ENCODE data around the gene ANK3.

The ANK3 gene

DNA sequence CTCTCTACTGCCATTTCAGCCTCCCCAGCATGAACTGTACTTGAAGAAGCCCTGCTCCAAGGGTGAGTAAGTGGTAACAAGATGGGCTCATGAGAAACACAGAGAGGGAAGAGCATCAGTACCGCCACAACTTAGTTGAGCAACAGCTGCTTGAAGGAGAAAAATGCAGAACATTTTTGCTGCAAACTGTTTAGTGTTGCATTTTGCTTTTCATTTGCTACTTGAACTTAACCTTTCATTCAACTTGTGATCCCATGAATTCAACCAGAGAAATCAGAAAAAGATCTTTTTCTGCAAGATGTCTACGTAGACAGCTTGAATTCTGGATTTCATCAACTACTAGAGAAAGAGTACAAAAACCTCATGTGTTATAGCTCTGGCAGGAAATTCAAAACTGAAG is 40.7 kb downstream of the ANK3 start:
- in situ Hi-C loops (cut with MboI; ENCODE audit: low sequenced_read_pairs), result no loop called here

DNA sequence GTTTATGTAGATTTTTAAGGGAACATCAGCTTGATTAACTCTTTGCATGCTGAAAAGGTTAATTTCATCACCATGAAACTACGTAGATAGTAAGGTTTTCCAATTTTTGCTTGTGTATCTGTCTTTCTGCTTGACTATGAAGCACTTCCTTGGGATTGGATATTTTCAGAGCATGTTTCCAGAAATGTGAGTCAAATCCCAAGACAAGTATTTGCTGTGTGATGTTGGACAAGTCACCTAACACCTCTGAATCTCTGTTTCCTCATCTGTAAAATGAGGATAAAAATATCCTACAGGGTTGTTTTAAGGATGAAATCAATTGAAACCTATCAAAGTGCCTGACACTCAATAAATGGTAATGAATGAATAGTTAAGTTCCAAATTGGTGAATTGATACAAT is 42.4 kb downstream of the ANK3 start:
- in situ Hi-C loops (cut with MboI; ENCODE audit: low sequenced_read_pairs), result no loop called here

DNA sequence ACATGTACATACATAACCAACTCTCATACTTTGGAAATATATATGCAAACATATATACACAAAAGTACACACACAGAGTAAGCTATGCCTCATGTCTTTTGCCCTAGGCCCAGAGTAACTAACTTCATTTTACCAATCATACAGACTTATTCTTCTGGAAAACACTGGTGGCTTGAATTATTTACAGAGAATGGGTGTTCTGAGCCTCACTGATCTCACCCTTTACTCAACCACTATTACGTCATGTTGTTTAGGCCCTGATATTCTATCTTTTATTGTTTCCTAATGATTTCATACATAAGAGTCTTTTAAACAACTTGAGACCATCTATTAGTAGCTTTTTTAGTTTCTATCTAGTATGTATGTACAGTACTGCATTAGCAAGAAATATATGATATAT is 43.0 kb downstream of the ANK3 start:
- in situ Hi-C loops (cut with MboI; ENCODE audit: low sequenced_read_pairs), result no loop called here

DNA sequence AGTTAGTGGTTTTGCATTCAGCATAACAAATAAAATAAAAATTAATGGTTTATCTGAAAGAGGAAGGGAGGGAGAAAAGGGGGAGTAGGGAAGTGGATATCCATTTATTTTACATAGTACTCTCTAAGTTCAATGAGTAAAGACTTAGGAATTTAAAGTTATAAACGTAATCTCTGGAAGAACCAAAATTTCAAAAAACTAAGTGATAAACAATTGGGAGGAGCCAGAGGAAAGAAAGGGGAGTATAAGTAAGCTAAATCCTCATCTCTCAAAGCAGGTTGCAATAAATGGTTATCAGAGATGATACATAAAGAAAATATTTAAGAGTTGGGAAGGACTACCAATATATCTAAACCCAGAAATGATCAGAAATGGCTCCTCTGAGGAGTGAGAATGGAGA is 46.4 kb downstream of the ANK3 start:
- in situ Hi-C loops (cut with MboI; ENCODE audit: low sequenced_read_pairs), result no loop called here

DNA sequence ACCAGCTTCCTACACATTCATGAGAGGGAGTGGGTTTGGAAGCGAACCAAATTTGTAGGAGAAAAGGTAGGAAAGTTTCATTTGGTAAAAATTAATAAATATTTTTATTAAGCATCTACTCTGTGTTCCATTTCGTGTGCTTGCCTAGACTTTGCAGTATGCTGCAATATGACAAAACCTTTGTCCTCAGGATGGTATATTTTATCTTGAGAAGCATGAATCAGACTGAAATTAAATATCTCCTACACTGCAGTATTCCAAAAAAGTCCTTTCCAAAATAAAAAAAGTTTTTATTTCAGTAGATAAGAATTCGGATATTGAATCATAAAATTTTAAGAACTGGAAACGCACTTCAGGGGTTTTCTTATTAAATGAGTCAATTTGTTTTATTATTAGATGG is 47.7 kb downstream of the ANK3 start:
- in situ Hi-C loops (cut with MboI; ENCODE audit: low sequenced_read_pairs), result no loop called here

DNA sequence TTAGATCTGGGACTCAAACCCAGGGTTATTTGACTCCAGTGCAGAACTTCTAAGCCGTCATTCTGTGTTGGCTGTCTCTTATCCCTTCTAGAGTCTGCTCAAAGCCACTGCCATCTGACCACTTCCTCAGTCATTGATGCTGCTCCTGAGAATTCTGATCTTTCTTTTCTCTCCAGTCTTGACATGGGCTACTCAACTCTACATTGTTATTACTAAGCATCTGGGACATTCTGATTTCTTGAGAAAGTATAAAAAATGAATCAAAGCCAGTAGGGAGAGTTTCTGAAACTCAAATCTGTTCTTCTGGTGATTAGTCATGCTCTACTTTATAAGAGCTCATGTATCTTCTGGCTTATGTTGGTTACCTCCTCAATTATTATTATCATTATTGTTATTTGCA is 48.7 kb downstream of the ANK3 start:
- in situ Hi-C loops (cut with MboI; ENCODE audit: low sequenced_read_pairs), result no loop called here

DNA sequence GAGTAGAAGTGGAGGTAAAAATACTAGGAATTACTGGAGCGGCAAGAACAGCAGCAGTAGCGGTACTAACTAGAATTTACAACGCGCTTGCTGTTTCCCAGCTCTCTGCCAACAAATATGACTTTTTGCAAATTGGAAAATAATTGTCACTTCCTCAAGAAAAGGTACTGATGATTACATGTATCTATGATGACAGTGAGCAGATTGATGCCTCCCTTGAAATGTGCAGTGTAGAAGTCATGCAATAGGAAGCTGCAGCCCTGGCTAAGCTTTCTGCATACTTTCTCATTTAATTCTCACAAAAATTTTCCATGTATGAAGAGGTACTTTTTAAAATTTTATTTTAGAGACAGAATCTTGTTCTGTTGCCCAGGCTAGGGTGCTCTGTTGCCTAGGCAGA is 49.9 kb downstream of the ANK3 start:
- in situ Hi-C loops (cut with MboI; ENCODE audit: low sequenced_read_pairs), result no loop called here

DNA sequence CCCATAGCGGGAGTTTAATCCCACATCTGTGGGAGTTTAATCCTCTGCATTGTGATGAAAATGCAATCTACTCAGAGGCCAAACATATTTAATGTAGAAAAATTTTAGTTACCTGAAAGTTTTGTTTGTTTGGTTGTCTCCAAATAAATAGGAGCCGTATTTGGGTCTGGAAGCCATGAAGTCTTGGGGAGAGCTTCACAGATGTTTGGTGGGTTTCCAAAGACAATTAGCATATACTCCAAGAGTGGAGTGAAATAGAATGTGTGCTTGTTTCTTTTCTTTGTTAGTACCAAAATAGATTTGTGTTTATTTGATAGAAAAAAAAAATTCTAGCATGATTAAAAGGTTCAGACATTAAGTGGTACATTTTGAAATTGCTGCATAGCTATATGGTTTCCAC is 50.9 kb downstream of the ANK3 start:
- in situ Hi-C loops (cut with MboI; ENCODE audit: low sequenced_read_pairs), result no loop called here

DNA sequence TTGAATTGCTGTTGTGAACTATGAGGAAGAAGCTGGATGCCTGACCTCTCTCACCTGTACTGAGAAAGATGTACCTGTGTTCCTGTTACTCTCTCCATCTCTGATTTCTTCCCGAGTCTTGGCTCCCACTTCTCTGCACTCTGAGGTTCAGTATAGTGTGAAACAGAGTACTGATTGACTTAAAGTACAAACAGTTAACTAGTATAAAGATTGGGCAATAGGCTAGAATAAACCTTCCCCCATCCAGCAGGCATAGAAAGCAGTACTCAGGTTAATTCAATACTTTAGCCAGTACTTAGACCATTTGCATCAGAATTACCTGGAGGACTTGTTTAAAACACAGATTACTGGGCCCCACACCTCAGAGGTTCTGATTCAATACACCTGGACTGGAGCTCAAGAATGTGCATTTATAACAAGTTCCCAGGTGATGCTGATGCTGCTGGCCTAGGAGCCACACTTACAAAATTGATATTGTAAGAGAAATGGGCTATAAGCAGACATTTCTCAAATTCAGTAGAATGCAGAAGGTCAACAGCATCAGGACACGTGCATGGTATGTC is 51.6 kb downstream of the ANK3 start:
- in situ Hi-C loops (cut with MboI; ENCODE audit: low sequenced_read_pairs), result no loop called here

DNA sequence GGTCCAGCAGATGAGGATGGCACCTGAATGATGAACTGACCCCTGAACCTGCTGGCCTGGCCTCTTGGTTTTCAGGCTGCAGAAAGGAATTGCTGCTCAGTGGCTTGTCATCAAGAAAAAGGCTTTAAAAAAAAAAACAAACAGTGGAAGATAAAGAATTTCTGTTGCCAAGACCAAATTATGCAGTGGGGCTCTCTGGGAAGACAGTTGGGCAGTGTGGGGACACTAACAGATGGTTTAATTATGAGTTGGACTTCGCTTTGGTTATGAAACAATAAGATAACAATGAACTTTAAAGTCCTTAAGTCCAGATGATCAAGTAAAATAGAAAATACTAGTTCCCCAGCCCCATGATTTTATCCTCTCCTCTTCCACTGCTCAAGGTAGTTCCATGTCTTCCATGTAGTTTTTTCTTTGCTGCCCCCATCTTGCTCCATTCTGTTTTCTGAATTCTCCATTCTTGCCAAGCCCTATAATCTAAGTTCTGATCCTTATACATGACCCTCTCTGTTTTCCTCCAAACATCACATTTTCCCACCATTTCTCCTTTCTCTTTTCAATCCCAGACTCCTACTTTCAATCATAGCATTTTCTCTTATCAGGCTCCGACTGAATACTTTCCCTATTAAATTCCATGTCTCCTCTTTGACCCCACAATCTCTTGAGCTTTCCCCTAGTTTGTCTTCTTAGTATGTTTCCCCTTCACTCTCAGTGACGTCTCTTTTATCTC is 52.6 kb downstream of the ANK3 start:
- in situ Hi-C loops (cut with MboI; ENCODE audit: low sequenced_read_pairs), result no loop called here

DNA sequence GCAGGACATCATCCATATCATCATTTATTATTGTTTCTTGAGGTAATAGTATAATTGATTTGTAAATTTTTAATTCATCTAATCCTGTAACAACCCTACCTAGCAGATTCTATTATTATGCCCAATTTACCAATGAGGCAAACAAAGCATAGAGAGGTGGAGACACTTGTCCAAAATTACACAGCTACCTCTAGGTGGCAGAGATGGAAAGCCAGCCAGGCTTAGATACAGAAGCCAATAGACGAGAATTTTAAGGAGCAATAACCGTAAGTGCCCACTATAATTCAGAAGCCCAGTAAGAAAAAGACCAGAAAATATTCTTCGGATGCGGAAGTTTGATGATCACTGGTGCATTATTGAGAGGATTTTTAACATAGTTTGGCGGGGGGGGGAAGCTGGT is 54.0 kb downstream of the ANK3 start:
- in situ Hi-C loops (cut with MboI; ENCODE audit: low sequenced_read_pairs), result no loop called here

DNA sequence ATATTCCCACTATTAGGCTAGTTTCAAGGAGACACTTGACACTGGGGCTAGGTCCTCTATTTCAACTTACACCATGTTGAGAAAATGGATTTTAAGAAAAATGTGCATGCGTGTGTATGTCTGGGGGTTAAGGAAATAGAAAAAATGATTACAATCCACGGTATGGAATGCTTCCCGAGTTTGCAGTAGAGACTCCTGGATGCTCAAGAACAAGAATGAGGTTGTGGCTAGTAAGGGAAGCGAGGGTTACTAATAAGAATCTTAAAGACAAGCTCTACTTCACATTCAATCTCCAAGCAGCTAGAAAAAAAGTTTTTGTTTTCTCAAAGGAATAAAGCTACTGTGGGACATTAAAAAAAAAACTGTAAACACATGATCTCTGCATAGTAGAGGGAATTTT is 54.7 kb downstream of the ANK3 start:
- in situ Hi-C loops (cut with MboI; ENCODE audit: low sequenced_read_pairs), result no loop called here

DNA sequence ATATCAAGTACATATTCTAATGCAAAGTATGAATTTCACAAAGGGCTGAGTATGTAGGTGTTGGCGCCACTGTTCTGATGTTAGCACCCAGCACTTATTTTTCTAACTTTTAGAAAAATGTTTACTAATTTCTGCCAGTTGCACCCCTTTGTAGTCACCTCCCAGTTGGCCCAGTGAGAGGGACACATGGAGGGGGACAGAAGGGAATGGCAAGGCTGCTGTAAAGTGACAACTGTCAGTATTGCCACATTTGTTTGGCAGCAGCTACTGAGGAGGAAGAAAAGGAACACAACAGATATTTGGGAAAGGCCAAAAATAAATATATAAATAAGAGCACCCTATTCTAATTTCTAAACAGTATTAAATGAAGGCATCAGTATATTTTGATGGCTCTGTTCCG is 57.3 kb downstream of the ANK3 start:
- in situ Hi-C loops (cut with MboI; ENCODE audit: low sequenced_read_pairs), result no loop called here

DNA sequence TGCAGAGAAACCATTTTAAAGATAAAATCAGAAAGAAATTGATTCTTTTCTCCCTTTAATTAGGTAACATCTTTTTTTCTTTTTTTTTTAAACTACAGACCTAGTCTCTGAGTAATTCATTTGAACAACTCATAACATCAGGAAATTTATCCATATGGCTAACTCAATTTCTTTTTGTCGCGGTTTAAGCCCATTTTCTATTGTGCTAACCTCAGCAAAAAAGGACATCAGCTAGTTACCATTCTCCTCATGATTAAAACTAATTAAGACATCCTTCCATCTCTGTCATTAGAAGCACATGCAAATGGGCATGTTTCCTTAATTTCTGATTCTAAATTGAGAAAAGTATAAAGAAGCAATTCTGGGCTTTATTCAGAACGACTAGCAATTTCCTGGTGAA is 57.8 kb downstream of the ANK3 start:
- in situ Hi-C loops (cut with MboI; ENCODE audit: low sequenced_read_pairs), result no loop called here

DNA sequence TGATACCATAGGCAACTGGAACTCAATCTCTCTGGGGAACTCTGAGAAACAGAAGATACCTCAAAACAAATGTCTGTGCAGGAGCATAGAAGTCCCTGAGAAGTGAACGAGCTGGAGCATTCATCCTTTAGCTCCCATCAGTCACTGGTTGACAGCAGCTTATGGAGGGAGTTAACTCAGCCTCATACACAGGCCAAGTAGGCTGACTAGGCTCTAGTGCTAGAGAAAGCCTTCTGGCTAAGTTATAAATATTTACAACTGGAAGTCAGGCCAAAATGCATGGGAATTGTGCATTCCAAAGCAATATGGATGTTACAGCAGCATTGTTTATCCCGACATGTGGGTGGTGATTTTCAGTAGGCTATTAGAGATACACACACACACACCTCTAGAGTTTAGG is 66.5 kb downstream of the ANK3 start:
- in situ Hi-C loops (cut with MboI; ENCODE audit: low sequenced_read_pairs), result no loop called here

DNA sequence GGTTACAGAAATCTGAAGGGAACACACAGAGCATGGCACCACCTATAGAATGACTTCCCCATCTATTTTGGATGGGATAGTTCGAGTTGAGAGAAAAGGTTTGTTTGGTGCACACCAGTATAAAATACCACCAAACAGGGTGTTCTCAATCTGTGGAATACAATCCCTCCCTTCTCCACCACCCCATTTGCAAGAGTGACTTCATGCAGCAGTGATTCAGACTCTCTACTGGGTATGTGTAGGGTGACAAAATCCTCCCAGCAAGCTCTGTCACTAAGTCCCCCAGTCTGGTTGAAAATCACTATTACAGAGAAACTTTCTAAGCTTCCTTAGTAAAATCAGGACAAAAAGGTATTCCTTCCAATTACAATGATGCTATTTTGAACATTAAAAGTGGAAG is 69.0 kb downstream of the ANK3 start:
- in situ Hi-C loops (cut with MboI; ENCODE audit: low sequenced_read_pairs), result no loop called here

DNA sequence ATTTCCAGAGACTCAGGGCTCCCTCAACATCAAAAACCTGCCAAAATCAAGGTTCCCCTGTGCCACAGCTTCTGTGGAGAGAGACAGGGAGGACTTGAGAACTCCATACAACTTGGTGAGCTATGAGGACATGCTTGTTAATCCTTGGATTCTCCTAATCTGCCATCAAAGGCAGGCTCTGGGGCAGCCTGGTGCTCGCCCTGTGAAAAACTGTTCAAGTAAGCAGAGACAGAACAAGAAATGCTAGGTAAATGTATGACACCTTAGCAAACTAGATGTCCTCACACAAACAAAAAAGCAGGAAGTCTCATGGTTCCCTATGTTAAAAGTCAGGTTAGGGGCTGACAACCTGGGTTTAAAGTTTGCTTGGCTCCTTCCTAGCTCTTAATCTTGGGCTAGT is 73.6 kb downstream of the ANK3 start:
- in situ Hi-C loops (cut with MboI; ENCODE audit: low sequenced_read_pairs), result no loop called here

DNA sequence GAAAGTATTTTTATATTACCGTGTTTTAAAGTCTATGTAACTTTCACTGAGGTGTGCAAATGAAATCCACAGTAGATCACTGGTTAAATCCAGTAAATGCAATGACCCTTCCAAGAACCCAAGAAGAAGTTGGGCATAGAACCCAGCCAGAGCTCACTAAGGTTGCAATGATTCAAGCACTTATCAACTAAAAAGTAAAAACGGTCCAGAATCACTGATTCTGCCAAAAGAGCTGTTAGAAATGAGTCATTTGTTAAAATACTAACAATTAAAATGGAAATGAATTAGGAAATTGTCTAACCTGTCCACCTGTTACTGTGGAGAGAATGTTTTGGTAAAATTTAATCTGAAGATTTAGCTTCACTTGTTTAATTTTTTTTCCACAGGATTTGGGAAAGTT is 74.4 kb downstream of the ANK3 start:
- in situ Hi-C loops (cut with MboI; ENCODE audit: low sequenced_read_pairs), result no loop called here

DNA sequence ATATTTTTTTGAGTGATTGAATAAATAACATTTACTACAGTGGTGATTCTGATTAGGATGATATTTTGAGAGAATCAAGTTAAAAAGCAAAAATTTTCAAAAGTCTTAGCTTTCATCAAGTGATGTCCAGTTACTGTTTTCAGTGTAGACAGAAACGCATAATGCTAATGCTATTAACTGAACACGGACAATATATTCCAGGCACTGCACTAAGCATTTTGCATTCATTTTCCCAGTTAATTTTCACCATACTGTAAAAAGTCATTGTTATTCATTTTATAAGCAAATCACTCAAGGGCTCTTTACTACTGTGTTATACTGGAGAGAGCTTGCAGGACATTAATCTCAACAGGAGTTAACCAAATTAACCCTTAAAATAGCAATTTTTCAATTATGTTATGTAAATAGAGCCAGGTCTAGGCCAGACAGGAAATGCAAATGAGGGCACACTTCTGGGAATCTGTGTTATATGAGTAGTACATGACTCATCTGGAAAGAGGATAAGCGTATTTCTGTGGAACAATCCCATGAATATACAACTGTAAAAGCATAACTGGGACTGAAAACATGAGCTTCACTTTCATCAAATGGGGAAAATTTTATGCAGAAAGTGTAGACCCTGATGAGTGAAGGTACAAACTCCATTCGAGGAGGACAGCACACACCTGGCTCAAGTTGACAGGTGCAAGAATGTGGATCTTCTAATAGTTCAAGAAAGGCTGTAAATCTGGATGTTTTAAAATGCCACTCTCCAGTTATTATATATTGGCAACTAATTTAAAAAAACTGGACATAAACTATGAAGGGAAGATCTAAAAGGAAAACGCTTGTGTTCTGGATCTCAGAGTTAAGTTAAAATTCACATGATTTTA is 75.4 kb downstream of the ANK3 start:
- in situ Hi-C loops (cut with MboI; ENCODE audit: low sequenced_read_pairs), result no loop called here

DNA sequence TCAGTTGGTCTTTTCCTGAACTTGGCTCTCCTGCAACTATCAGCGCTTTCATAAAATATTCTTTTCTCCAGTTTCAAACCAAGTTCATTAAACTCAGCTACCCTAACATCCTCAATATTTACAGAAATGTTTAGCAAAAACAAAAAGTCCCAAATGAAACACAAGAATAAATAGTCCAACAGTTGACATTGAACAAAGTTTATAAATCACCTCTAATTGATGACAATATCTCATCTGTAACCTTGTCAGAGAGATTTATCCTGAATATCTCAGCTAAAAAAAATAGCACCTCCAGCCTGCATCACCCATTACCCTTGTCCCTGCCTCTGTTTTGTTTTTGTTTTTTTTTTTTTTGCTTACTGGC is 76.1 kb downstream of the ANK3 start:
- in situ Hi-C loops (cut with MboI; ENCODE audit: low sequenced_read_pairs), result no loop called here

DNA sequence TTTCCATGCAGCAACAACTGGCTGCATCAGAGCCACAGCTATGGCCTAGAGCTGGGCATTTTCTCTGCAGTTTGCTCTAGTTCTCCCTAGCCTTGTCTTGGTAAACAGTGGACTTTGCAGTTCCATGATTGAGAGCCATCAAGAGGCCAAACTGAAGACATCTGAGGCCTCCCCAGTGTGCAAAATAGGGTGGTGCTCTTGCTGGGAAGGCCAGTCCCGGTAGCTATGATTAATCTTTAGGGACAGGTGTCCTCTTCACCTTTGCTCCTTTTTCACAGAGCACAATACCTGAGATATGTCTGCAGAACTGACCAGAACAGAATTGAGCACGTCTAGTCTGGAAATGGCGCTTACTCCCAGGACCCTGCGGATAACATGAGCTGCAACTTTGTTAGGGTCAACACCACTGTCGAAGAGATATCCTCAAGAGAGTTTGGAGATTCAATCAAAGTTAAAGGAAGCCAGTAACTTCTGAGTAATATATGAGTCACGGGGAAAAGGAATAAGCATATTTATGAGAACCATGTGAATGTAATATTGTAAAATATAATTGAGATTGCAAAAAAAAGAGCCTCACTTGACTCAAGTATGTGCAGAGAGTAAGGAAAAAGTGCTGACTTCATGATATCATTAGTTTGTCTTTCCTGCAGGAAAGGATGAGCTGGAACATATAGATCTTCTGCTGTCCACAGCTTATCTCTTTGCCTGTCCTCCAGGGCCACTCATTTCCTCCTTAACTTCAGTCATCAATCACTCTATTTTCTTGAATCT is 76.7 kb downstream of the ANK3 start:
- in situ Hi-C loops (cut with MboI; ENCODE audit: low sequenced_read_pairs), result no loop called here

DNA sequence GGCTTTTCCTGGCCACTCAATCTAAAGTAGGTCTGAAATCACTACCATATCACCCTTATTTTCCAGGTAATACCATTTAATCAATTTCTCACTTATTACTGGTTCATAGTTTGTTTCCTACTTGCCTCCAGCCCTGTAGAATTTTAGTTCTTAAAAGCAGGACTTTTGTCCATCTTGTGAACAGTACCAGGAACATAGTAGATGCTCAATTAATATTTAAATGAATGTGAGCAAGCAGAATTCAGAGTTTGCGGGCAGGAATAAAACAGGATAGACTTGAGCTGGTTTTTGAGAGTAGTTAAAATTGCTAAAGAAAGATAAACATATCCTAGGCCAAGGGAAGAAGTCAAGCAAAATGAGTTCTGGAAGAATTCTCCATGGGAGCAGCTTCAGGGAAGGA is 77.9 kb downstream of the ANK3 start:
- in situ Hi-C loops (cut with MboI; ENCODE audit: low sequenced_read_pairs), result no loop called here

All from hTERT RPE-1 (cell line).